ENCODE results near the gene CTSC. TPM values are rescaled to one million over a fixed set of nuclear protein-coding genes. Genes with fewer than 3 reads are reported as not detected.
A peak's percentile ranks its signal among the peaks of the same experiment; 100 is the strongest.

The CTSC gene
- total and polyA plus RNA-seq, 4 experiments from 2014 or later: 57.1 to 161 (median 99.3) TPM

DNA sequence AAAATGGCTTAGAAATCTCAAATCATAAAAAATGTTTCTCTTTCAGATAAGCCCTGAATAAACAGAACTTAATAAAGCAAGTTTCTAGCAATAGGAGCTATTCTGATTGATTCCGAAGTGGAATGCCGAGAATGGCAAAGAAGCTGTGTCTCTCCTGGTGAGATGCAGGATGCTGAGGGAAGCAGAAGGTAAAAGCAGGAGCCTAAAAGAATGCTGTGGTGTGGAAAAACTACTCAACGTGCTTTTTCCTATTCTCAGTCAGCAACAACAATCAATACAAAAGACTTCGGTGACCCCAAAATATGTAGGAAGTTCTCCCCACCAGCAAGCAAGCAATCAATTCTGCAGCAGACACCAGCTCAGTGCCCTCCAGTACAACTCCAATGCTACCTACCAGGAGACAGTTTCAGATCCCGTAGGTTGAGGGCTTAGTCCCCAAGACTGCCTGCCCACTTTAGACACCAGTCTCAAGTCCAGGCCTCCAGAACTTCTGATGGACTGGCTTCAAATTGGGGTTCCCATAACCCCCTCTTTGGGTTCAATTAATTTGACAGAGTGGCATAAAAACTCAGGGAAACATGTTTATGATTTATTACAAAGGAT, 6.6 kb downstream of the CTSC start:
- POLR2A ChIA-PET (ENCODE audit: partially characterized antibody): no interaction called here
- intact Hi-C loops (cut with micrococcal nuclease): loop anchor here (10.0 kb wide), 1 partner anchor 1894 kb away; the partner anchor contains the start of gene CHORDC1
- peak overlapping the region in 5 of 8 donors; percentile 6 to 40 (median 9) for H3K4me3 Mint-ChIP-seq

DNA sequence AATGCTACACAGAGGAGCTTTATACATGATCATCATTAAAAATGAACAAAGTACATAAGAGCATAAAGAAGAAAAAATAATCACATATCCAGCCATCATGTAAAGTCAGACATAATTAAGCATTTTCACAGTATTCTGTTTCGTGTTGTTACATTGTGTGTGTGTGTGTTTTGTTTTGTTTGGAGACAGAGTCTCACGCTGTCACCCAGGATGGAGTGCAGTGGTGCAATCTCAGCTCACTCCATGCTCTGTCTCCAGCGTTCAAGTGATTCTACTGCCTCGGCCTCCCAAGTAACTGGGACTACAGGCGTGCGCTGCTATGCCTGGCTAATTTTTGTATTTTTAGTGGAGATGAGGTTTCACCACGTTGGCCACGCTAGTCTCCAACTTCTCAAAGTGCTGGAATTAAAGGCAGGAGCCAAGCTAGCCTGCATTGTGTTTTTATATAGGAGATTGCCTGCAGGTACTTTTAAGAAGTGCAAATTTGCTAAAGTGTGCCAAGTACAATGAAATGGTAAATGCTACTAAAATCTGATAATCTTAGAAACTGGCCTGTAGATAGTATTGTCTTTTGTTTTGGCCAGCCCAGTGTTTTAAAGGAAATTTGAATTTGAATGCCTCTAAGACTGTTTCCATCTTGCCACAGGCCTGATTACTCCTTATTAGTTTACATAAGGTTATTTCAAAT, 7.8 kb downstream of the CTSC start:
- Histone ChIP-seq H3K9me3 (ENCODE audit: control insufficient read depth in 1 of 2, low read length in 2 of 2) (no peaks in the 10 kb centered on the region), H3K27me3 (ENCODE audit: insufficient read depth, low read length) (no peaks in the 10 kb centered on the region), H3K4me1 (ENCODE audit: insufficient read depth, low read length) (peaks cover 92% of the 10 kb centered on the region), H3K4me3 (ENCODE audit: low read length in 2 of 2) (no peak overlapping the region), H3K36me3 (ENCODE audit: insufficient read depth, low read length) (peaks cover 38% of the 10 kb centered on the region), H3K27ac (ENCODE audit: low read depth, low read length) (no peak overlapping the region)
- POLR2A ChIA-PET (ENCODE audit: partially characterized antibody): interaction anchor here (0.6 to 5.7 kb wide), 2 partner anchors 7 to 13 kb away, joined by 3 to 64 read pairs; partner anchors contain the start of gene CTSC
- H3K9me3 Mint-ChIP-seq: no peaks in the 10 kb centered on the region
- peak overlapping the region in 4 of 7 donors; percentile 22 to 80 (median 35) for H3K27ac Mint-ChIP-seq
- DNase-seq: no peak
- intact Hi-C loops (cut with micrococcal nuclease): loop anchor here (10.0 kb wide), 1 partner anchor 1895 kb away; the partner anchor contains the start of gene CHORDC1
- CTCF ChIA-PET (ENCODE audit: partially characterized antibody): interaction anchor here (0.6 to 3.6 kb wide), 3 partner anchors 8 to 1180 kb away, joined by 3 to 17 read pairs (median 3); partner anchors contain the start of gene CTSC
- peaks cover 64 to 95% (median 80%) of the 10 kb centered on the region in 4 donors for H3K4me1 Mint-ChIP-seq
- H3K4me3 Mint-ChIP-seq: peak overlapping the region in 5 of 8 donors; percentile 13 to 66 (median 44)
- H3K27me3 Mint-ChIP-seq: no peaks in the 10 kb centered on the region
- peaks cover 54 to 81% of the 10 kb centered on the region in 2 donors for H3K36me3 Mint-ChIP-seq

More for the DNA sequence above, 6.6 kb downstream of the CTSC start:
- Histone ChIP-seq H3K27me3 (ENCODE audit: insufficient read depth, low read length) (no peaks in the 10 kb centered on the region), H3K9me3 (ENCODE audit: control insufficient read depth in 1 of 2, low read length in 2 of 2) (no peaks in the 10 kb centered on the region), H3K4me1 (ENCODE audit: insufficient read depth, low read length) (peaks cover 92% of the 10 kb centered on the region), H3K27ac (ENCODE audit: low read depth, low read length) (no peak overlapping the region), H3K36me3 (ENCODE audit: insufficient read depth, low read length) (peaks cover 32% of the 10 kb centered on the region), H3K4me3 (ENCODE audit: low read length in 2 of 2) (no peak overlapping the region)
- H3K36me3 Mint-ChIP-seq: peaks cover 54 to 78% of the 10 kb centered on the region in 2 donors
- no peak for DNase-seq
- peak overlapping the region in 3 of 7 donors; percentile 3 to 76 (median 29) for H3K27ac Mint-ChIP-seq
- H3K27me3 Mint-ChIP-seq: no peaks in the 10 kb centered on the region
- H3K9me3 Mint-ChIP-seq: peaks cover 0 to 4% (median 0%) of the 10 kb centered on the region in 8 donors
- peaks cover 64 to 95% (median 79%) of the 10 kb centered on the region in 4 donors for H3K4me1 Mint-ChIP-seq
- CTCF ChIA-PET (ENCODE audit: partially characterized antibody): interaction anchor here (1.6 kb wide), 1 partner anchor 13 kb away, joined by 3 read pairs; no protein-coding TSS in a partner anchor

DNA sequence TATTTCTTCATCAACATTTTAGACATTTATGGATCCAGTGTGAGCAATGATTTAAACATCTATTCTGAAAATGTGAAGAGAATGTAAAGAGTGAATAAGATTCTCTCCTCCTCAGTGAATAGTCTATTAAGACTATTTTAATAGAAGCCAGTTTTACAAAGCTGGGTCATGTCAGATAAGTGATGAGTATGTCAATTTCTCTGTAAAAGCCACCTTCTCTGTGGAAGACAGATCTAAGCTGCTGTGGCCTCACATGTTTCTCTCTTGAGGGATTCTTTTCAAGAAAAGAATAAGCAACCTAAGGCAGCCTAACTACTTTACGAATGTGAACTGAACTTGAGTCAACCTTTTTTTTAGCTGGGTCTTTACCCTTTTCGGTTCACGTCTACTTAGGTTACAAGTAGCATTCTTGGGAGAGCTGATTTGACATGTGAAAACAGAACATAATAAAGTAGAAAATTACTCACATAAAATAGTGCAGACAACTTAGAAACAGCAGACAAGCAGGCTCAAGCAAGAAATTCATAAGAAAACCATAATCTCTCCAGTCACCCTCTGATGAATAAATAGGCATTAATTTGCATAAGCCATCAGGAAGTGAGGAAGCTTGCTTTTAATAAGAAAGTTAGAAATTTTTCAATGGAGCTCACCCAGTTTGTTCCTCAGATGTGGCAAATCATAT, 9.9 kb downstream of the CTSC start:
- intact Hi-C loops (cut with micrococcal nuclease): loop anchor here (1.0 kb wide), 1 partner anchor 10 kb away; the partner anchor contains the start of gene CTSC

DNA sequence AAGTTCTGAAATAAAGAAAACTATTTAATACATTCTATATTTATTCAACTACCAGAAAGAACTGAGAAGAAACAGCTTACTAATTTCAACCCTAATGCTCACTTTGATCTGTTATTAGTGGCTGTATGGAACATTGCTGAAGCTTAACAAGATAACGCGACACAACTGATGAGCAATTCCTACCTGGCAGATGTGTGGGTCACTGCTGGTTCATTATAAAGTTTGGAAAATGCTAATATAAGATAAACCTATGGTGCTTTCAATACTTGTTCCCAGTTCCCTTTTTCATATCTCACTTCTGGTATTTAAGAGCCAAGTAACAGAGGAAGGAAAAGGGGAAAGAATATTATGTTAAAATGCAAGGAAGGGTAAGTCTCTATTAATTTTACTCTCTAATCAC, 10.5 kb downstream of the CTSC start:
- ChIA-PET CTCF (ENCODE audit: partially characterized antibody) (interaction anchor here (0.8 to 3.6 kb wide), 2 partner anchors 10 to 15 kb away, joined by 4 to 17 read pairs; partner anchors contain the start of gene CTSC), POLR2A (ENCODE audit: partially characterized antibody) (interaction anchor here (5.7 kb wide), 1 partner anchor 10 kb away, joined by 64 read pairs; the partner anchor contains the start of gene CTSC)
- H3K27me3 ChIP-seq (ENCODE audit: insufficient read depth, low read length): no peaks in the 10 kb centered on the region
- Mint-ChIP-seq H3K4me3 (peak overlapping the region in 3 of 8 donors; percentile 38 to 52 (median 44)), H3K27ac (peak overlapping the region in 4 of 7 donors; percentile 16 to 54 (median 28)), H3K27me3 (no peaks in the 10 kb centered on the region), H3K36me3 (peaks cover 63 to 84% of the 10 kb centered on the region in 2 donors), H3K4me1 (peaks cover 78 to 99% (median 87%) of the 10 kb centered on the region in 4 donors), H3K9me3 (no peaks in the 10 kb centered on the region)
- H3K4me1 ChIP-seq (ENCODE audit: insufficient read depth, low read length): peaks cover 74% of the 10 kb centered on the region
- H3K27ac ChIP-seq (ENCODE audit: low read depth, low read length): no peak overlapping the region
- no peak for DNase-seq
- H3K9me3 ChIP-seq (ENCODE audit: control insufficient read depth in 1 of 2, low read length in 2 of 2): no peaks in the 10 kb centered on the region
- no peak overlapping the region for H3K4me3 ChIP-seq (ENCODE audit: low read length in 2 of 2)
- intact Hi-C loops (cut with micrococcal nuclease): no loop called here
- peaks cover 33% of the 10 kb centered on the region for H3K36me3 ChIP-seq (ENCODE audit: insufficient read depth, low read length)

More for the DNA sequence above, 9.9 kb downstream of the CTSC start:
- H3K9me3 Mint-ChIP-seq: no peaks in the 10 kb centered on the region
- no peaks in the 10 kb centered on the region for H3K27me3 Mint-ChIP-seq
- POLR2A ChIA-PET (ENCODE audit: partially characterized antibody): interaction anchor here (5.7 kb wide), 1 partner anchor 9 kb away, joined by 64 read pairs; the partner anchor contains the start of gene CTSC
- DNase-seq: no peak
- peak overlapping the region in 3 of 7 donors; percentile 16 to 54 (median 40) for H3K27ac Mint-ChIP-seq
- peak overlapping the region in 5 of 8 donors; percentile 27 to 52 (median 44) for H3K4me3 Mint-ChIP-seq
- Histone ChIP-seq H3K27ac (ENCODE audit: low read depth, low read length) (no peak overlapping the region), H3K27me3 (ENCODE audit: insufficient read depth, low read length) (no peaks in the 10 kb centered on the region), H3K4me3 (ENCODE audit: low read length in 2 of 2) (no peak overlapping the region), H3K9me3 (ENCODE audit: control insufficient read depth in 1 of 2, low read length in 2 of 2) (no peaks in the 10 kb centered on the region), H3K4me1 (ENCODE audit: insufficient read depth, low read length) (peaks cover 80% of the 10 kb centered on the region), H3K36me3 (ENCODE audit: insufficient read depth, low read length) (peaks cover 35% of the 10 kb centered on the region)
- peaks cover 59 to 81% of the 10 kb centered on the region in 2 donors for H3K36me3 Mint-ChIP-seq
- CTCF ChIA-PET (ENCODE audit: partially characterized antibody): interaction anchor here (0.7 to 3.6 kb wide), 3 partner anchors 10 to 186 kb away, joined by 3 to 17 read pairs (median 3); partner anchors contain the start of gene CTSC
- H3K4me1 Mint-ChIP-seq: peaks cover 75 to 97% (median 85%) of the 10 kb centered on the region in 4 donors

DNA sequence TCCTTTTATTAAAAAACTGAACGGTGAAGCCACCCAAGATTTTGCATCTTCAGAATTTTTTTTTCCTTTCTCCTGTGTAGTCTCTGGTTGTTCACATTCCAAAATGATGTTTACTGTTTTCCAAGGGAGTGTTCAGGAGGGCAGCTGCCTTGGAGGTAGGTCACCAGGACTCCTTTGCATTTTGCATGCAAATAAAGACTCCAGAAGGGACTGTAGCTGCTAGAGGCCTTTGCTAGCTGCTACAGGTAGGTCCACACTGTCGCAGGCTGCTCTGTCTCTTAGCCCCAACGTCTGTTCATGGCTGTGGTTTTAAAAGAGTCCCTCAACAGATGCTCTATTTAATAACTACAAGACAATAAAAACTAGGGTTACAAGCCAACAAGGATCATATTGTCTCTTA, 11.4 kb downstream of the CTSC start:
- no peak for DNase-seq
- H3K4me1 Mint-ChIP-seq: peaks cover 77 to 99% (median 88%) of the 10 kb centered on the region in 4 donors
- no peak overlapping the region for H3K4me3 ChIP-seq (ENCODE audit: low read length in 2 of 2)
- ChIA-PET POLR2A (ENCODE audit: partially characterized antibody) (interaction anchor here (5.7 kb wide), 1 partner anchor 11 kb away, joined by 64 read pairs; the partner anchor contains the start of gene CTSC), CTCF (ENCODE audit: partially characterized antibody) (interaction anchor here (0.7 to 3.6 kb wide), 5 partner anchors 11 to 94 kb away, joined by 3 to 17 read pairs (median 8); partner anchors contain the start of gene CTSC)
- no peaks in the 10 kb centered on the region for H3K9me3 ChIP-seq (ENCODE audit: control insufficient read depth in 1 of 2, low read length in 2 of 2)
- intact Hi-C loops (cut with micrococcal nuclease): no loop called here
- H3K36me3 ChIP-seq (ENCODE audit: insufficient read depth, low read length): peaks cover 24% of the 10 kb centered on the region
- no peaks in the 10 kb centered on the region for H3K9me3 Mint-ChIP-seq
- H3K27me3 Mint-ChIP-seq: no peaks in the 10 kb centered on the region
- H3K4me1 ChIP-seq (ENCODE audit: insufficient read depth, low read length): peaks cover 65% of the 10 kb centered on the region
- H3K4me3 Mint-ChIP-seq: peak overlapping the region in 5 of 8 donors; percentile 37 to 77 (median 61)
- H3K27me3 ChIP-seq (ENCODE audit: insufficient read depth, low read length): no peaks in the 10 kb centered on the region
- peaks cover 63 to 84% of the 10 kb centered on the region in 2 donors for H3K36me3 Mint-ChIP-seq
- H3K27ac Mint-ChIP-seq: peak overlapping the region in 5 of 7 donors; percentile 38 to 78 (median 44)
- no peak overlapping the region for H3K27ac ChIP-seq (ENCODE audit: low read depth, low read length)

DNA sequence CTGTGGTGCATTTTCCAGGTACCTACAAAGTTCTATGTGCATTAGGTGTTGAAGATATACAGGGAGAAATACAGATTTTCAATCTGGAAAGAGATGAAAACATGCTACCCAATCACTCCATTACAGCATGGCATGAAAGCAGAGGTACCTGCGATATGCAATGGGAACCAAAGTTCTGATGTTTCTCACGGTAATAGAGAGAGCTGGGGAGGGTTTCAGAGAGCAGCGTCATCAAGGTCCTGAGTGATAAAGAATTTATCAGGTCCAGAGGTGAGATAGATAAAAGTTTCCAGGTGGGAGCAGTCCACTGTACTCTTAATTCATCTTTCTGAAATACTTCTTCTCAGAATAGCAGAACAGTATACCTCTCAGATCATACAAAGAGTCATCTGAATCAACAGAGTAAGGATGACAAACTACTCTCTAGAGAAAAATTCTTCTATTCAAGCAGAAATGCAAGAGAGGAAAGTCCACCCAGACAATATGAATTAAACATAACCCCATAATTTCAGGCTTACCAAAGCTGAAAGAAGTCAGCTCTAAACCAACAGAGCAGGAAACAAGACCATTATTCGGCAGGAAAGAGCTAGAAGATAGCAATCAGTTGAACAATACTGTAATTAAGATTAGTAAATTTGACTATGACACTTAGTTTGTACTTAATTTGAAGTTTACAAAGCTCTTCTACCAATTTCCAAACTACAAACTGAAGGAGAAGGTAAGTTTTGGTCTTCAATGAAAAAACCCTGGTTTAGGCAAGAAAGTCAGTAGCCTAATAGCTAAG, 12.8 kb downstream of the CTSC start:
- intact Hi-C loops (cut with micrococcal nuclease): no loop called here
- Mint-ChIP-seq H3K27ac (peak overlapping the region; percentile 2 to 87 (median 23)), H3K9me3 (no peaks in the 10 kb centered on the region), H3K4me1 (peaks cover 76 to 95% (median 86%) of the 10 kb centered on the region in 4 donors), H3K36me3 (peaks cover 55 to 81% of the 10 kb centered on the region in 2 donors), H3K4me3 (peak overlapping the region in 7 of 8 donors; percentile 17 to 71 (median 57)), H3K27me3 (no peaks in the 10 kb centered on the region)
- Histone ChIP-seq H3K36me3 (ENCODE audit: insufficient read depth, low read length) (peaks cover 19% of the 10 kb centered on the region), H3K9me3 (ENCODE audit: control insufficient read depth in 1 of 2, low read length in 2 of 2) (no peaks in the 10 kb centered on the region), H3K4me1 (ENCODE audit: insufficient read depth, low read length) (peaks cover 60% of the 10 kb centered on the region), H3K27me3 (ENCODE audit: insufficient read depth, low read length) (no peaks in the 10 kb centered on the region), H3K4me3 (ENCODE audit: low read length in 2 of 2) (no peak overlapping the region), H3K27ac (ENCODE audit: low read depth, low read length) (no peak overlapping the region)
- ChIA-PET POLR2A (ENCODE audit: partially characterized antibody) (interaction anchor here (0.7 to 5.7 kb wide), 3 partner anchors 12 to 34 kb away, joined by 3 to 64 read pairs (median 4); partner anchors contain the start of gene CTSC), CTCF (ENCODE audit: partially characterized antibody) (interaction anchor here (1.4 to 2.2 kb wide), 3 partner anchors 13 to 92 kb away, joined by 3 to 15 read pairs (median 8); partner anchors contain the start of gene CTSC)
- peak in 2 of 5 donors; percentile 6 to 16 for DNase-seq

All from CD4-positive, alpha-beta memory T cell (primary cell).